ENCODE results near the gene ZDHHC22.

The ZDHHC22 gene, protein sequence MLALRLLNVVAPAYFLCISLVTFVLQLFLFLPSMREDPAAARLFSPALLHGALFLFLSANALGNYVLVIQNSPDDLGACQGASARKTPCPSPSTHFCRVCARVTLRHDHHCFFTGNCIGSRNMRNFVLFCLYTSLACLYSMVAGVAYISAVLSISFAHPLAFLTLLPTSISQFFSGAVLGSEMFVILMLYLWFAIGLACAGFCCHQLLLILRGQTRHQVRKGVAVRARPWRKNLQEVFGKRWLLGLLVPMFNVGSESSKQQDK

DNA sequence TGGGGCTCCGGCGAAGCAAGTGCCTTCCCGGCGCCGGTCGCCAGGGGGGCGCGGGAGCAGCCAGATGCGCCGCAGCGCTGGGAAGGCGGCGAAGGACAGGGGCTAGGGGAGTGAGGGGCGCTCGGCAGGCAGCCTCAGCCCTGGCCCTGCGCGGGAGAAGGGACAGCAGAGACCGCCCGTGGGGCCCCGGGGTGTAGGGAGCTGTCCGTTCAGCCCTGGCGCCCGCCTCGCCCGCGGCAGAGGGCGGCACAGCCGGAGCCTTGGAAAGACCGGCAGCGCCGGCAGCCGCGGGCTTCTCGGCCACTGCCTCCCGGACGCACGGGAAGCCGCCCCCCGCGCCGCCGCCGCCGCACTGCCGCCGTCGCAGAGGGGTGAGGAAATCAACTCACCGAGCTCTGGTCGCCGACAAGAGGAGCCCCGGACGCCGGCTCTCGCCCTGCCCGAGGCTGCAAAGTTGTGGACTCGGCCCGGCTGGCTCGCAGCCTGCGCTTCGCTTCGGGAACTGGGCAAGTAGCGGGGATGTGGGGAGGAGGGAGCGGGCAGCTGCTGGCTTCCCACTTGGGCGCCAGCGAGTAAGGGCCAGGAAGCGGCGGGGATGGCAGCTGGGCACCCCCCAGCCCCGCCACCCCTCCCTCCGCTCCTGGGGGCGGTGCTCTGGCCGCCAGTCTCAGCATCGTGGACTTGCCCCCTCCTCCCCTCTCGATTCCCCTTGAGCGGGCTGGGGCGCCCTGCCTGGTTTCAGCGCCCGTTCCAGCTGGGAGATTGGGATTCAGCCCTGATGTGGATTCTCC lies at the start of gene ZDHHC22:
ZDHHC22 (minus strand) TSS at position 578 of the 791 bp plus-strand sequence. CDS start 2,053 bp downstream, outside the sequence.
- peak; percentile 33 for DNase-seq (ENCODE audit: low spot score)

DNA sequence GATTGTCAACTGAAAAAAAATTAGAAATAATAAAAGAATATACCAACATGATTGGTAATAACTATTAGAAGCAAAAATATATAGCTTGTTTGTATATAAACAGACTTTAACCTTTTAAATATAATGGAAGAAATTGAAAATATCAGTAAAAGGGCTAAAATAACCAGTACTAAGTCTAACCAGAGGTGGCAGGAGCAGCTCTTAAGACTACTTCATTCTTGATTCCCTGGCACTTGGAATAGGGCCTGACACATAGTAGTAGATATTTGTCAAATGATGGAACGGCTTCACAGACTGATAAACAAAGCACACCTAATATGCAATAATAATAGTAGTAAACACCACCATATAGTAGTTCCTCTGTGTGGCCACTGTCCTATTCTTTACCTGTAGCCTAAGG lies 49.4 kb upstream of the ZDHHC22 start:
- no peak for DNase-seq (ENCODE audit: low spot score)

DNA sequence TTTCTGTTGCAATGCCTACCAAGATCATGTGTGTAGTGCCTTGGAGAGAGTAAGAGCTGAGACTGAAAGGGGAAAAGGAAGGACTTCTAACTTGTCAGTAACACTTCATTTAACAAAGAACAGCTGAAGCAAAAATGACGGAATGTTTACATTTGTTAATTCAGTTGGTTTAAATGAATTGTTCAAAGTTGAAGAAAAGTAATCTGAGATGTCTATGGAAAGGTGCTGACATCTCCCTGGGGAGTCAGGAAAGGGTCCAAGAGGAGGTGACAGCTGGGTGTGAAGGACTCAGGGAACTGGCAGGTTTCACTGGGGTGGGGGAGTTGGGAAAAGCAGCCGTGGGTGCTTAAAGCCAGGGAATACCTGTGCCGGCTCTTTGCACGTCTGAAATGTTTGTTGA lies 47.9 kb upstream of the ZDHHC22 start:
- no peak for DNase-seq (ENCODE audit: low spot score)

DNA sequence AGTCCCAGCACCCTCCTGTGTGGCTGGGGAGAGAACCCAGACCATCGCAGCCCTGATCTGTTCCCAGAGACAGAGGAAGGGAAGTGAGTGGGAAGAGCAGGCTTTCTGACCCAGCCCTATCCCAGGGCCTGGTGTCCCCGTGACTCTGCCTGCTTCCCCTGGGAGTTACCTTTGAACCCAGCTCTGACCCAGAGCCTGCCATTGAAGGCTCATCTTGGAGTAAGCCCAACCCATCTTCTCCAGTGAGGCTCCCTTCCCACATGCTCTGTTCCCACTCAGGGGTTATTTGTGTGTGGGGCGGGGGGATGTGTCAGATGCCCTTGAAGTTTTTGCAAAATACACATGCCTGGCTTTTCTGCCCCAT lies 46.0 kb upstream of the ZDHHC22 start:
- DNase-seq (ENCODE audit: low spot score) = no peak

DNA sequence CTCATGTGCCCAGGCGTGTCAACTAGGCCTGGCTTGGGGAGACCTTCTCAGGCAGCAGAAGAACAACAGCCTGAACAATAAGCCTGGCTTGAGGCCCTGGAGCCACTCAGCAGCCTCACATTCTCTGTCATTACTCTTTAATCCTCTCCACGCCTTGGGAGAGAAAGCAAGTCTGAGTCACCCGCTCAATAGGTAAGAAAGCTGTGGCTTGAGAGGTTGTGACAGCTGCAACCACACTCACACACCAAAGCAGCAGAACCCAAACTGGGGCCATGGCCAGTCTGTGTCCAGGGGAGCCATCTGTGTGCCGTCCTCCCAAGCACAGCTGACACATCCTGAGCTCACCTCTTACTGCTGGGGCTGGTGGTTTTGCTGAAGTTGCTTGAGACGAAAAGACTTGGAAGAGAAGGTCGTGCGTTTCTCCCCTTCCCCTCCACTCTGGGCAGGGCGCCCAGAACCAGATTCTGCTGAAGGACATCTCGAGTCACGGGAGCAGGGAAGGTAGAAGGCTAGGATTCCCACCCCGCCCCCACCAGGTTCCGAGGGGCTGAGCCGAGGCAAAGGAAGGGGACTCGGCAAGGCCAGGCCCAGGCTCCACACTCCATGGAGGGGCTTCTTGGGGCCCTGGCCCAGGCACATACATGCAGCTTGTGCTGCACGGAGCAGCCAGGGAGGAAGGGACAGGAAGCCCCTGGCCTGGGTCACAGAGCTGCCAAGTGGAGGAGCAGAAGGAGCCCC lies 45.5 kb upstream of the ZDHHC22 start:
- peak; percentile 92 for DNase-seq (ENCODE audit: low spot score)

DNA sequence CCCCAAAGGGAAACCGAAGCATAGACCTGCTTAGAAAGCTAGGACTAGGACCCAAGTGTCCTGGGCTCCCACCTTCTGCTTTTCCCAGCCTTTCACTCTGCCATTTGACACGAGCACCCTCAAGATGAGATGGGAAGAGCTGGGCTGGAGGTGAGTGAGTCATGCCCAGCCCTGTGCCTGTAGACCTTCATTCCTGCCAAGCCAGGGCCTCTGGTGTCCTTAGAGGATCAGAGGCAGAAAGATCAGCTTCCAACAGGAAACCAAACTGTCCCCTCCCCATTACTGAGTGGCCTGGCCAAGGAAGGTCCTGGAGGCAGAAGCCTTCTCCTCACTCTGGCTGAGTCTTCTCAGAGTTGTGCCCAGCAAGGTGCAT lies 43.5 kb upstream of the ZDHHC22 start:
- DNase-seq (ENCODE audit: low spot score) = no peak

DNA sequence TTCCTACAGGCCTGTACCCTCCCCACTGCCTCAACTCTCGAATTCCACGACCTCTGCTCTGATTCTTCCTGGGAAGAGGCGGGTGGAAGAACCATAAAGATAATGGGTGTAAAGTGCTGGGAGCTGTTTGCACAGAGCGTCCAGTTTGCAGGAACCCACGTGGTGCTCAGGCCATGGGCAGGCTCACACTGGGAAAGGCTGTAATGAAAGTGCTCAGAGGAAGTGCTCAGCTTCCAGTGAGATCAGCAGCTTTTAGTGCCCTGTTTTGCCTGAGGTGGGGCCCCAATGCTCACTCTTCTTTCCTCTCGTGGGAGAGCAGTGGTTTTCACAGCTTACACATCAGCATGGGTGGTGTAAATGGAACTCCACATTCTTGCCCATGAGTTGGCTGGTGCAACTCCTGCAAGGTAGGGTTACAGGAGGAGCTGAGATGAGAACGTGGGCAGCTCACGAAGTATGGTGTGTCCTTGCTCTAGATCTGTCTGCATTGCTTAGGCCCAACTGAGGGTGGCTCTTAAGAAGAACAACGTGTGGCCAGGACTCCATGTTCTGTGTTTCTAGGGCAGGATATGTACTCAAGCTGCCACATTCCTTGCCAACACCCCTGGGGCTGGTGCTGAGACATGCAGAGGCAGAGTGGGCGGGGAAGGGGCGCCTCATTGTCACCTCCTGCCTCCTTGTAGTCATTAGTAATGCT lies 43.0 kb upstream of the ZDHHC22 start:
- DNase-seq (ENCODE audit: low spot score) = no peak

DNA sequence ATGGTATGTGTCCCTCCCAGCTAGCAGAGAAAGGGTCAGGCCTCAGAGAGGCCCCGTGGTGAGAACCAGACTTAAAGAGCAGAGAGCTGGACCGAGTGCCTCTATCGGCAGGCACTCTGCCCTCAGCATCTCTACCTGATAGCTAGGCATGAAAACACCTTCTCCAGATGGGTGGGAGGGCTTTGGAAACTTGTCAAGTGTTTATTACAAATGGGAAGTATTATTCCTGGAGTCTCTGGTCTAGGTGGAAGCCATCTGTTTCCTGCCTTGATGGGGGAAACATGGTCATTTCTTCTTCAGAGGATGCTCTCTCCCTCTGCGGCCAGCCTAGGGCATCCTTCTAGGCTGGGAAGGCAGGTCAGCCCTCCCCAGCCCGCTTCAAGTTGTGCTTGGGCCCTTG lies 42.3 kb upstream of the ZDHHC22 start:
- DNase-seq (ENCODE audit: low spot score) = no peak

DNA sequence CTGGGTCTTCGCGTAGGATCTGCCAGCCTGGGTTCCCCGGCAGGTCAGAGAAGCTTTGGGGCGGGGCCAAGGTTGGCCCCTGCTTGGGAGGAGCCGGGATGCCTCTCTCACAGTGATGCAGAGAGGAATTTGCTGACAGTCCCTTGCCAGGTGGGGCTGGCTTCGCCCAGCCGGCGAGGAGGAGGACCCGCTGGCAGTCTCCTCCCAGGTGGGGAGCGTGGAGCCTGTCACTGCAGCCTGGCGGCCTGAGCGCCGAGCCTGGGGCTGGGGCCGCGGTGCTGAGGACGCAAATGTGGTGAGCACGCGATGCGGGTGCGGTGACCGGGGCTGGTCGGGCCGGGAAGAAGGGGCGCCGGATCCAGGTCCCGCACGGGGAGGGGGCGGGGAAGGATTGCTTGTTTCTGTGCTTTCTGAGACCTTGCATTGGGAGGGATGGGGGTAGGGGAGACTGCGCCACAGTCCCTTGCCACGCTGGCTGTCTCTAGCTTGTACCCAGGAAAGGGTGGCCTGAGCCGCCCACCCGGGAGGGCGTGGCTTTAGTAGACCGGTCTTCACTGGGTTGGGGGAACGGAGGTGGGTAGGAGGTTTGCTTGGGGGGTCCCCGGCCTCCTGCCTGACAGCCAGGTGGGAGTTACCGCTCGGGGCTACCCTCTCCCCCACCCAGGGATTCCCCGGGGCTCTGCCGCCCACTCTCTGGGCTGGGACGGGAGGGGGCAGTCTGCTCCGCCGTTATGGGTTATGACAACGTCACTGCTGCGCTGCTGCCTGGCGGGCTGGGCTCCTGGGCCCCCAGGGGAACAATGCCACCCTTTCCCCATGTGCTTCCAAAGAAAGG lies 40.2 kb upstream of the ZDHHC22 start, which contains the start of gene TMEM63C:
TMEM63C (plus strand) TSS at position 196 of the 835 bp plus-strand sequence. CDS start 37,016 bp downstream, outside the sequence.
- peak; percentile 84 for DNase-seq (ENCODE audit: low spot score)

DNA sequence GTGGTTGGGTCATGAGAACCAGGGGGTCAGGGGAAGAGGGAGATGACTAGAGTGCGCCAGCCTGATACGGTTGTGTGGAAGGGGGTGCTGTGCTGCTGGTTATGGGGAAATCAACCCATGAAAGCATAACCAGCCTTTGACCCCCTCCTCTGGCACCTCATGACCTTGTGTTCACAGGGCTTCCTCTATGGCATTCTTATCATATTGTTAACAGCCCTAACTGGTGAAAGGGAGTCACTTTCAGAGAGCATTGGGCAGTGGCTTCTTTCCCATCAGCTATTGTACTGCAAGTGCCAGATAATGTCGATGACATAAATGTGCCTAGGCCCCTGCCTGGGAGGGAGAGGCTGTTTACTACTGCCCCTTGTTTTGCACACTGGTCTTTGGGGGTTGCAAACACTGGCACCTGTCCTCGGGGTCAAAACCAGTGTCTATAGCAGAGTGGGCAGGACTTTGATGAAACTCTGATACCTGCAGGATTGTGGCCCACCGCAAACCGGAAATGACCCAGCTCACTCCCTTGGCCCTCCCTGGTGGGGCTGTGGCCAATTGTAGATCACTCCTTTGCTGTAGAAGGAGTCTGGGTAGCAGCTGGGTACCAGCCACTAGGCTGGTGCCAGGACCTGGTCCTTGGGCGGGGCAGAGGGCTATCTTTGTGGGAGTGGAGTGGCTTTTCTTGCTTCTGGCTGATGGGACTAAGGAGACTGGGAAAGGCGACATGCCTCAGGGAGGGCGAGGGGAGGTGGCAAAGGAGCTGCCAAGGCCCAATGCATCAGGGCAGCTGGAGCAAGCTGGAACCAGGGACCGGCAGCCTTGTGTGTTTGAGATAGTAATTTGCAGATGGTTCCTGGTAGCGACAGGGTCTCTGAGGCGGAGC lies 39.4 kb upstream of the ZDHHC22 start:
- DNase-seq (ENCODE audit: low spot score) = no peak

DNA sequence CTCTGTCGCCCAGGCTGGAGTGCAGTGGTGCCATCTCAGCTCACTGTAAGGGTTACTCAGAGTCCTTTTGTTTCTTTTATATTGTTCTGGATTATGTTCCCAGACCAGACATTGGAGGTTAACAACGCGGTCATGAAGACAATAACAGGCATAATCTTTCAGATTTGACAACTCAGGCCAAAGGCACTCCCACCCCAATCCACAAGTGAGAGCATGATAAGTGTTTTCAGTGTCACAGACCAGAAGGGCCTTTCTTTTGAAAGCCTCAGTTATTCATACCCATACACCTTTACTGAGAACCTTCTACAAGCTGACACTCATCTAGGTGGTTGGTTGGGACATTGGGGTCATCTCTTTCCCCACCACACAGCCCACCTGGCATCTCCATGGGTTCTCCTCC lies 37.1 kb upstream of the ZDHHC22 start:
- DNase-seq (ENCODE audit: low spot score) = no peak

DNA sequence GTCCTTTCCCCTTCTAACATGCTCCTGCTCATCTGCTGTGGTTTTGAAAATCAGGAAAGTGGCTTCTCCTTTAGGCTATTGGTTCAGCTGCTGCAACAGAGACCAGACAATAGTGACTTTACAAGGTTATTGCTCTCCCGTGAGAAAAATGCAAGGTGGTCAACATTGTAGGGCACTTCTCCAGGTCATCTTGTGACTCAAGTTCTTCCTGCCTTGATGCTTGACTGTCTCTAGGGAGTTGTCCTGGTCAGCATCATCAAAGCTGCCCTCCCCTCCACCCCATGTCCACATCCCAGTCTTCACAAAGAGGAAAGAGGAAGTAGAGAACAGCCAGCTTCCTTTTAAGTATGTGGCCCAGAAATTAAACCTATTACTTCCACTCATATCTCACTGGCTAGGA lies 36.1 kb upstream of the ZDHHC22 start:
- no peak for DNase-seq (ENCODE audit: low spot score)

DNA sequence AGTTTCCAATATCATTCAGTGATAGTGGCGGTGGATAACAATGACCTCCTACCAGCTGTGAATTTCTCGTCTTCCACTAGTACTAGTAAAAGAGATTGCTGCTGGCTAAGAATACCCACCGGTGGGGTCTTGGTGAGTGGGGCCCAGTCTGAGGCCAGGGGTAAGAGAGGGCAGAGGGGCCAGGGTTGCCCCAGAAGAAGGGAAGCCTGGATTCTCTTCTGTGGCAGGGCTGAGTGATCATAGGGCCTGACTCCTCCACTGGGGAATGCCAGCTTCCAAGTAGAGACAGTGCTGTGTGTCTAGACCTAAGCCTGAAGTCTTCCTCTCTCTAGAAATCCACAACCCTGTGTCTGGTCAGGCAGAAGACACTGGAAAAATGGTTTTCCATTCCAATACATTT lies 34.3 kb upstream of the ZDHHC22 start:
- no peak for DNase-seq (ENCODE audit: low spot score)

DNA sequence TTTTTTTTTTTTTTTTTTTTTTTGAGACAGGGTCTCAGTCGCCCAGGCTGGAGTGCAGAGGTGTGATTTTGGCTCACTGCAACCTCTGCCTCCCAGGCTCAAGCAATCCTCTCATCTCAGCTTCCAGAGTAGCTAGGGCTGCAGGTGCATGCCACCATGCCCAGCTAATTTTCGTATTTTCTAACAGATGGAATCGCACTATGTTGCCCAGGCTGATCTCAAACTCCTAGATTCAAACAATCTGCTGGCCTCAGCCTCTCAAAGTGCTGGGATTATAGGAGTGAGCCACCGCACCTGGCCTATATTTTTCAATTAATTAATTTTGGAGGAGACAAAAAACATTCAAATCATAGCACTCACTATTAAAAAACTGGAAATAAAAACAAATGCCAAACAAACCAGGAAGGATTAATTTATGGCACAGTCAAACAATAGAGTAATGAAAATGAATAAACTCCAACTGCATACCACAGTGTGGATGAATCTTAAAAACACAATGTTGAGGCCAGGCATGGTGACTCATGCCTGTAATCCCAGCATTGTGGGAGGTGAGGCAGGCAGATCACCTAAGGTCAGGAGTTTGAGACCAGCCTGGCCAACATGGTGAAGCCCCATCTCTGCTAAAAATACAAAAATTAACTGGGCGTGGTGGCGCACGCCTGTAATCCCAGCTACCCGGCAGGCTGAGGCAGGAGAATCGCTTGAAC lies 32.5 kb upstream of the ZDHHC22 start:
- DNase-seq (ENCODE audit: low spot score) = peak; percentile 29

DNA sequence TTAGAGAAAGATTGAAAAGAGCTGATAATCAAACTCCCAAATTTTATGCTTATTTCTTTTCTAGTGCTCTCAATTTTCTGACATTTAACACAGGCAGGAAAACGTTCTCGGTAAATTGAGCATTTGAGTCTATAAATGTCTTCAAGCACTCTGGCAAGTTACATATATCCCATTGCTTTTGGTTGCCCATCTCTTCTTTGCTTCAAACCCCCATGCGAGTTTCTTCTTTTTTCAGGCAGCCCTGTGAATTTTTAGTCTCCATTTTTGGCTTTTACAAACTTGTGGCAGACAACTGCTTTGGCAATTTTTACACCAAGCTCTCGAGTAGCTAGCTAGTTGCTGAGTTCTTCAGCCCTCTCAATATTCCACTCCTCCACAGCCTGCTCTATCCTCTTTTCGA lies 31.3 kb upstream of the ZDHHC22 start:
- no peak for DNase-seq (ENCODE audit: low spot score)

DNA sequence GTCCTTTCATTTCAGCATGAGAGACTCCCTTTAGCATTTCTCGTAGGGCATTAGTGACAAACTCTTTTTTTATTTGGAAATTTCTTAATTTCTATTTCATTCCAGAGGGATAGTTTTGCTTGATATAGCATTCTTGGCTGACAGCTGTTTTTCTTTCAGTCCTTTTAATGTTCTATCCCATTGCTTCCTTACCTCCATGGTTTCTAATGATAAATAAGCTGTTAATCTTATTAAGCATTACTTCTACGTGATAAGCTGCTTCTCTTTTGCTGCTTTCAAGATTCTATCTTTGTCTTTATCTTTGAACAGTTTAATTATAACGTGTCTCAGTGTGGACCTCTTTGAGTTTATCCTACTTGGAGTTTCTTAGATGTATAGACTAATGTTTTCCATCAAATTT lies 28.5 kb upstream of the ZDHHC22 start:
- DNase-seq (ENCODE audit: low spot score) = no peak

DNA sequence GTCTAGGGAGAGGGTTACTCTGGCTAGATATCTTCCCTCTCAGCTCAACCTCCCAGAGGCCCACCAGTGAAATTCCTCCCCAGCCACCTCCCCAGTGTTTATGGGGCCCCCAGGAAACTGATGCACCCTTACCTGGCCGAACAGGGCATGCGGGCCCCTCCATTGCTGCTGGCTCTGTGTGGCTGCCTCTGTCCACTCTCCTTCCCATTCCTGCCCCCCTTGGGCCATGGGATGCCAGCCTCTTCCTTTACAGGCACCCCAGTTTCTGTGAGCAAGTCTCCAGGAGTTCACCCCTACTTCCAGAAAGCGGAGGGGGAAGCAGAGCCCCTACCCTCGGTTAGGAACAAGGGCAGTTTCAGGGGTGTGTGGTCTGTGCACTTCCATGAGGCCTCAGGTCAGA lies 19.4 kb upstream of the ZDHHC22 start:
- no peak for DNase-seq (ENCODE audit: low spot score)

DNA sequence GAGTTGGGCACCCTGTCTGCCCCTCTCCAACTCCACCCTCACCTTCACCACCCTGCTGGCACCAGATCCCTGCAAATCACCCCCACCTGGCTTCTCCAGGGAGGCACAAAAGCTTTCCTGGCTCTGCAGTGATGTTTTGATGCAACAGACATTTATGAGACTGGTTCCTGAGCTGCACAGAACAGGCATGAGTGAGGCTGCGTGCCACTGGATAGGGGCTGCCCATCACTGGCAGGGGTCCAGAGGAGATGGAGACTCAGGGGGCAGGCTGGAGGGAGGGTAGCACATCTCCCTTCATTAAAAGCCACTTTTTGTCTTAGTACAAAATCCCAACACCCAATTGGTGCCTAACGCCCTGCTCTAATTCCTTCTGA lies 17.3 kb upstream of the ZDHHC22 start:
- DNase-seq (ENCODE audit: low spot score) = no peak

DNA sequence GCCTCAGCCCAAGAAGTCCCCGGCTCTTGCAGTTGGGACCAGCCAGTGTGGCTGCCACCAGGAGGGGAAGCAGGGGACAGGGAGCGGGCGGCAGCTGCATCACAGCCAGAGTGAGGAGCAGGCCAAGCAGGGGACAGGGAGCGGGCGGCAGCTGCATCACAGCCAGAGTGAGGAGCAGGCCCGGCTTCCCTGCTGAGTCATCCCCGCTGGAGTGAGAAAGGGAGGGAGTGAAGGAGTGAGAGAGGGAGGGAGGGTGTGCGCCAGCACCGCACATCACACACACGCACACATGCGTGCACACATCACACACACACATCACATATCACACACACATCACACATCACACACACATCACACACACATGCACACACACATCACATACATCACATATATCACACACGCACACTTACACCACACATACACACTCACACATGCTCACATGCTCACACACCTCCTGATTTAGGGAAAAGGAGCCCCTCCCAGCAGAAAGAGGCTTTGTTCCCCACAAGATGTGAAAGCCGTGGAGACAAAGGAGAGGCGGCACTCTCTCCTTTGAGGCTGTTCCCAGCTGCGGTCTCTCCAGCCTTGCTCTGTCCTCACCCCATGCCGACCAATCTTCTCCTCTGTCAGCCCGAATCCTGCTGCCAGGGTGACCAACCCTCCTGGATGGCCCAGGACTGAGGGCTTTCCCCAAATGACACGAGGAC lies 16.7 kb upstream of the ZDHHC22 start:
- DNase-seq (ENCODE audit: low spot score) = peak; percentile 47
